Fibroblast of lung (primary cell): ENCODE measurements around the gene ARHGEF12.

ENCODE experiments used
- EZH2 ChIP-seq: IDR thresholded peaks from 2 replicates; pipeline ENCODE4 v1.5.1; 2012; ENCODE audit warnings: low read length, control low read depth, mild to moderate bottlenecking; ENCODE audit errors: missing control alignments
- TF ChIP-seq, protein P1 (sequence below), 2 donors: IDR thresholded peaks in 1 of 2; conservative IDR thresholded peaks in 1 of 2; 1 replicate in 1 of 2; 2 replicates in 1 of 2; pipeline ENCODE4 v1.5.1; 2011 to 2012; ENCODE audit warnings: low read length in 2 of 2, control low read depth in 1 of 2, inconsistent platforms in 1 of 2, low read depth in 1 of 2, mild to moderate bottlenecking in 1 of 2

GRCh38 chr11:120457996-120458395 lies 121.8 kb downstream of the ARHGEF12 start:
- TF ChIP-seq, protein P1, sequence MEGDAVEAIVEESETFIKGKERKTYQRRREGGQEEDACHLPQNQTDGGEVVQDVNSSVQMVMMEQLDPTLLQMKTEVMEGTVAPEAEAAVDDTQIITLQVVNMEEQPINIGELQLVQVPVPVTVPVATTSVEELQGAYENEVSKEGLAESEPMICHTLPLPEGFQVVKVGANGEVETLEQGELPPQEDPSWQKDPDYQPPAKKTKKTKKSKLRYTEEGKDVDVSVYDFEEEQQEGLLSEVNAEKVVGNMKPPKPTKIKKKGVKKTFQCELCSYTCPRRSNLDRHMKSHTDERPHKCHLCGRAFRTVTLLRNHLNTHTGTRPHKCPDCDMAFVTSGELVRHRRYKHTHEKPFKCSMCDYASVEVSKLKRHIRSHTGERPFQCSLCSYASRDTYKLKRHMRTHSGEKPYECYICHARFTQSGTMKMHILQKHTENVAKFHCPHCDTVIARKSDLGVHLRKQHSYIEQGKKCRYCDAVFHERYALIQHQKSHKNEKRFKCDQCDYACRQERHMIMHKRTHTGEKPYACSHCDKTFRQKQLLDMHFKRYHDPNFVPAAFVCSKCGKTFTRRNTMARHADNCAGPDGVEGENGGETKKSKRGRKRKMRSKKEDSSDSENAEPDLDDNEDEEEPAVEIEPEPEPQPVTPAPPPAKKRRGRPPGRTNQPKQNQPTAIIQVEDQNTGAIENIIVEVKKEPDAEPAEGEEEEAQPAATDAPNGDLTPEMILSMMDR (conservative IDR thresholded peaks at IDR 0.05 in 1 of 2, IDR thresholded peaks at IDR 0.05 in 1 of 2; ENCODE audit: low read depth in 1 of 2, low read length in 2 of 2) = no peak
- no peak for TF ChIP-seq EZH2
